ENCODE data around the gene EFNA5. TPM values are rescaled to one million over a fixed set of nuclear protein-coding genes. Genes with fewer than 3 reads are reported as not detected.

The EFNA5 gene
- polyA plus RNA-seq, 1 donor (not counting 4 experiments of a cell fraction or from before 2014, with no cell fraction given) = 4.8 TPM

GRCh38 chr5:107676702-107677101, 6.0 kb upstream of the EFNA5 start:
- H3K4me3 ChIP-seq (ENCODE audit: control insufficient read depth in 2 of 3, extremely low read depth in 1 of 3, insufficient read depth in 2 of 3, low read depth in 1 of 3, low read length in 3 of 3) = no peak overlapping the region
- FAIRE-seq (no peak), DNase-seq (ENCODE audit: low read depth, low spot score) (no peak)
- H3K27ac ChIP-seq (ENCODE audit: control insufficient read depth, insufficient read depth, low read length) = no peak overlapping the region
- no peaks in the 10 kb centered on the region for H3K9me1 ChIP-seq (ENCODE audit: control insufficient read depth, extremely low read depth, insufficient read depth, low read length)
- H3K4me2 ChIP-seq (ENCODE audit: control insufficient read depth, extremely low read depth, insufficient read depth, low read depth, low read length) = no peak overlapping the region
- no peak for TF ChIP-seq CTCF (optimal IDR thresholded peaks at IDR 0.05 in 1 of 3, IDR thresholded peaks at IDR 0.05 in 1 of 3, conservative IDR thresholded peaks at IDR 0.05 in 1 of 3; ENCODE audit: extremely low read depth in 1 of 3, insufficient read depth in 2 of 3, low read length in 3 of 3)
- no peak for TF ChIP-seq EZH2 (IDR thresholded peaks at IDR 0.05; ENCODE audit: low read length)
- peaks cover 8% of the 10 kb centered on the region for H3K4me1 ChIP-seq (ENCODE audit: control insufficient read depth, extremely low read depth, insufficient read depth, low read length)
- H3K27me3 ChIP-seq (ENCODE audit: control insufficient read depth, extremely low read depth, insufficient read depth, low read length) = no peaks in the 10 kb centered on the region
- H3K9ac ChIP-seq (ENCODE audit: control insufficient read depth, extremely low read depth, insufficient read depth, low read length) = no peak overlapping the region
- H2AFZ ChIP-seq (ENCODE audit: control insufficient read depth, low read length) = no peak overlapping the region
- no peaks in the 10 kb centered on the region for H3K9me3 ChIP-seq (ENCODE audit: control insufficient read depth, low read depth, low read length)
- H3K79me2 ChIP-seq (ENCODE audit: control insufficient read depth, insufficient read depth, low read length) = no peaks in the 10 kb centered on the region
- H4K20me1 ChIP-seq (ENCODE audit: control insufficient read depth, extremely low read depth, insufficient read depth, low read length) = no peaks in the 10 kb centered on the region
- dilution Hi-C loops (cut with MboI; ENCODE audit: extremely low pct_ligation_motif_present, low sequenced_read_pairs) = no loop called here
- H3K36me3 ChIP-seq (ENCODE audit: control insufficient read depth in 2 of 2, extremely low read depth in 1 of 2, insufficient read depth in 2 of 2, low read length in 2 of 2) = no peaks in the 10 kb centered on the region

- dilution Hi-C loops (cut with MboI; ENCODE audit: extremely low pct_ligation_motif_present, low sequenced_read_pairs) = no loop called here
- Histone ChIP-seq H3K9me3 (ENCODE audit: control insufficient read depth, low read depth, low read length) (no peaks in the 10 kb centered on the region), H2AFZ (ENCODE audit: control insufficient read depth, low read length) (no peak overlapping the region), H3K79me2 (ENCODE audit: control insufficient read depth, insufficient read depth, low read length) (peaks cover 8% of the 10 kb centered on the region), H3K27me3 (ENCODE audit: control insufficient read depth, extremely low read depth, insufficient read depth, low read length) (no peaks in the 10 kb centered on the region), H3K27ac (ENCODE audit: control insufficient read depth, insufficient read depth, low read length) (no peak overlapping the region), H3K9ac (ENCODE audit: control insufficient read depth, extremely low read depth, insufficient read depth, low read length) (no peak overlapping the region), H3K4me1 (ENCODE audit: control insufficient read depth, extremely low read depth, insufficient read depth, low read length) (peaks cover 8% of the 10 kb centered on the region), H3K4me3 (ENCODE audit: control insufficient read depth in 2 of 3, extremely low read depth in 1 of 3, insufficient read depth in 2 of 3, low read depth in 1 of 3, low read length in 3 of 3) (no peak overlapping the region), H3K9me1 (ENCODE audit: control insufficient read depth, extremely low read depth, insufficient read depth, low read length) (no peaks in the 10 kb centered on the region), H3K4me2 (ENCODE audit: control insufficient read depth, extremely low read depth, insufficient read depth, low read depth, low read length) (no peak overlapping the region), H3K36me3 (ENCODE audit: control insufficient read depth in 2 of 2, extremely low read depth in 1 of 2, insufficient read depth in 2 of 2, low read length in 2 of 2) (no peaks in the 10 kb centered on the region), H4K20me1 (ENCODE audit: control insufficient read depth, extremely low read depth, insufficient read depth, low read length) (no peaks in the 10 kb centered on the region)
- FAIRE-seq = no peak
- TF ChIP-seq CTCF (optimal IDR thresholded peaks at IDR 0.05 in 1 of 3, IDR thresholded peaks at IDR 0.05 in 1 of 3, conservative IDR thresholded peaks at IDR 0.05 in 1 of 3; ENCODE audit: extremely low read depth in 1 of 3, insufficient read depth in 2 of 3, low read length in 3 of 3) = no peak
- no peak for TF ChIP-seq EZH2 (IDR thresholded peaks at IDR 0.05; ENCODE audit: low read length)
- DNase-seq (ENCODE audit: low read depth, low spot score) = no peak
Observed at GRCh38 chr5:107675201-107675600, 4.5 kb upstream of the EFNA5 start.

All from keratinocyte (primary cell).